ENCODE data around the gene SLC37A1. TPM values are rescaled to one million over a fixed set of nuclear protein-coding genes. Genes with fewer than 3 reads are reported as not detected.

Gene SLC37A1
- total and polyA plus RNA-seq, 9 donors: 2.2 to 6.9 (median 2.9) TPM

GRCh38 chr21:42558368-42558767 is 44.7 kb downstream of the SLC37A1 start:
- WGBS (ENCODE audit: insufficient coverage): 89% methylated on average over 1 of the region's 6 CpGs
- Histone ChIP-seq H3K4me3 (ENCODE audit: low read length) (no peak overlapping the region), H3K27ac (ENCODE audit: low read length) (no peak overlapping the region), H3K27me3 (ENCODE audit: control insufficient read depth, insufficient read depth, low read length) (peaks cover 2% of the 10 kb centered on the region), H3K36me3 (ENCODE audit: control insufficient read depth, insufficient read depth, low read length) (peaks cover 12% of the 10 kb centered on the region), H3K4me1 (ENCODE audit: control insufficient read depth, insufficient read depth, low read length) (no peaks in the 10 kb centered on the region), H3K9me3 (replicated peaks; ENCODE audit: control insufficient read depth, low read depth, low read length) (no peaks in the 10 kb centered on the region)
- no peak for DNase-seq

DNA sequence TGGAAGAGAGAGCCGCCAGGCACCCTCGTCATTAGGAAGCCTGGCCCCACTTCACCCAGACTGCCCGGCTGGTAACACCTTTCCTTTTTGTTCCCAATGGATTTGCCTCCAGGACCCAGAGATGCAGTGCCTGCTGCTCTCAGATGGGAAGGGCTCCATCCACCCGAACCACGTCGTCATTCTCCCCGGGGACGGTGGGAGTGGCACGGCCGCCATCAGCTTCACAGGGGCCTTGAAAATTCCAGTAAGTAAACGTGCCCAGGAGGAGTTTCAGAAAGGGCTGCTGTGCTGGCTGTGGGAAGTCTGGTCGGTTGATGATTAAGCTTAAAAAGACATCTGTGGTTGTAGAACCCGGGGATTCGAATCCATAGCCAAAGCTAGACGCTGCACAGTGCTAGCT is 45.2 kb downstream of the SLC37A1 start:
- WGBS (ENCODE audit: insufficient coverage): 78% methylated on average over 14 of the region's 15 CpGs

GRCh38 chr21:42559326-42559725 is 45.7 kb downstream of the SLC37A1 start:
- WGBS (ENCODE audit: insufficient coverage): 93% methylated on average over 11 of the region's 13 CpGs
- Histone ChIP-seq H3K27me3 (ENCODE audit: control insufficient read depth, insufficient read depth, low read length) (peaks cover 2% of the 10 kb centered on the region), H3K4me3 (ENCODE audit: low read length) (no peak overlapping the region), H3K9me3 (replicated peaks; ENCODE audit: control insufficient read depth, low read depth, low read length) (no peaks in the 10 kb centered on the region), H3K4me1 (ENCODE audit: control insufficient read depth, insufficient read depth, low read length) (no peaks in the 10 kb centered on the region), H3K27ac (ENCODE audit: low read length) (no peak overlapping the region), H3K36me3 (ENCODE audit: control insufficient read depth, insufficient read depth, low read length) (peaks cover 12% of the 10 kb centered on the region)
- no peak for DNase-seq

More for the DNA sequence above, 45.2 kb downstream of the SLC37A1 start:
- no peak for DNase-seq
- Histone ChIP-seq H3K4me3 (ENCODE audit: low read length) (no peak overlapping the region), H3K4me1 (ENCODE audit: control insufficient read depth, insufficient read depth, low read length) (no peaks in the 10 kb centered on the region), H3K27ac (ENCODE audit: low read length) (no peak overlapping the region), H3K27me3 (ENCODE audit: control insufficient read depth, insufficient read depth, low read length) (peaks cover 2% of the 10 kb centered on the region), H3K9me3 (replicated peaks; ENCODE audit: control insufficient read depth, low read depth, low read length) (no peaks in the 10 kb centered on the region), H3K36me3 (ENCODE audit: control insufficient read depth, insufficient read depth, low read length) (peaks cover 12% of the 10 kb centered on the region)

DNA sequence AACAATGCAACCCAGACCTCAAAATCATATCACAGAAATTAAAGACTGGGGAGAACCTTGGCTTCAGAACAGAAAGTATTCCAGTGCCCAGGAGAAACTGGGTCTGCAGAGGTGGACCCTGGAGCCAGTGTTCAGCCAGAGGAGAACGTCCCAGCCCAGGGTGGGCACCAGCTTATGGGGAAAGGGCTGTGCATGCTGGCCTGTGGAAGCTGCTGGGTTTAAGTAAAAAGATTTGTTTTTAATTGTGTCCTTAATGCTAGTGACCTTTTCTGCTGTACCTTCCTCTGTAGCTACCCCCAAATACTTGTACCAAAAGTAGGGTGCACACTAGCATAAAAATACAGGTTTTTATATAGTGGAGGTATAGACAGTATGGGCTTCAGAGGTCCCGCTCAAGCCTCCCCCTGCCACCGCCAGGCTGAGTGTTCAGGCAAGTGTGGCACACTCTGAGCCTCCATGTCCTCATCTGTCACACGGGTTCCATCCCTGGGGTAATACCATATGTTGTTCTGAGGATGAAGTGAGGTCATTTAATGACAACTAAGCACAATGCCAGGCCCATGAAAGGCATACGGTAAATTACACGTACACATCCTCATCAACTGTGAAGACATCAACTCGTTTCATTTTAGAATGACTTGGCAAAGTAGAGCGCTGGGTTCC is 47.0 kb downstream of the SLC37A1 start:
- Histone ChIP-seq H3K27ac (ENCODE audit: low read length) (no peak overlapping the region), H3K9me3 (replicated peaks; ENCODE audit: control insufficient read depth, low read depth, low read length) (no peaks in the 10 kb centered on the region), H3K27me3 (ENCODE audit: control insufficient read depth, insufficient read depth, low read length) (peaks cover 2% of the 10 kb centered on the region), H3K4me1 (ENCODE audit: control insufficient read depth, insufficient read depth, low read length) (no peaks in the 10 kb centered on the region), H3K36me3 (ENCODE audit: control insufficient read depth, insufficient read depth, low read length) (peaks cover 12% of the 10 kb centered on the region), H3K4me3 (ENCODE audit: low read length) (no peak overlapping the region)
- 69% methylated on average over 5 of the region's 8 CpGs for WGBS (ENCODE audit: insufficient coverage)
- DNase-seq: no peak

DNA sequence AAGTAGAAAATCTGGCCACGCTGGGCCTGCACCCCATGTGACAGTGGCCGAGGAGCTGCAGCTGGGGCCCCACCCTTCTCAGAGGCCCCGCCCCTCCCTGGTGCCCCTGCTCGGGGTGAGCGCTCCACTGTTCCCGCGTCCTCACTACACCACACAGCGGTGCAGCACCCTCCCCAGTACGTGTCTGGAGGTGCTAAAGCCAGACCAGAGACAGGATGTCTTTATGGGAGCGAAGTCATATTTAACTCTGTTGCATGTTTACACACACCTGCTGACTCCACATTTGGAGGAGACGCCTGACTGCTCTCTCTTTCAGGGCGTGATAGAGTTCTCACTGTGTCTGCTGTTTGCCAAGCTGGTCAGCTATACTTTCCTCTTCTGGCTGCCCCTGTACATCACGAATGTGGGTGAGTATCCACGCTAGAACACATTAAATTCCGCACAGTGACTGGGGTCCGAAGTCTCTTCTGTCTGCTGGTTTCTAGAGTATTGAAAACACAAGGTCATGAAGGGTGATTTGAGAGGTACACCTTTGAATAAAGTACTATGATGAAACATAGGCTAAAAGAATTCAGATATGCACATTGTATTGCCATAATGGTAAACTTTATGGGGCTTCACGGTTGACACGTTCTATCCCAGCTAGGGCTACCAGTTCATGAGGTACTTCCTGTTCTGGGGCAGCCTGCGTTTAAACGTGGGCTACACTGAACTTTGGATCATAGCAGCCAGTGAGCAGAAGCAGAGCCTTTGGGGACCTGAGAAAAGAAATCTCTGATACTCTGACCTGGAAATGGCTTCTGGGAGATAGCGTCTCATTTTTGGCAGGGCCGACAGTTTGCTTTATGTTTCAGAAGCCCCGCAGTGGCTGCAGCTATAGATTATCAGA is 48.4 kb downstream of the SLC37A1 start:
- no peaks in the 10 kb centered on the region for H3K9me3 ChIP-seq (replicated peaks; ENCODE audit: control insufficient read depth, low read depth, low read length)
- H3K4me3 ChIP-seq (ENCODE audit: low read length): no peak overlapping the region
- H3K27ac ChIP-seq (ENCODE audit: low read length): no peak overlapping the region
- H3K36me3 ChIP-seq (ENCODE audit: control insufficient read depth, insufficient read depth, low read length): peaks cover 7% of the 10 kb centered on the region
- H3K4me1 ChIP-seq (ENCODE audit: control insufficient read depth, insufficient read depth, low read length): no peaks in the 10 kb centered on the region
- peaks cover 2% of the 10 kb centered on the region for H3K27me3 ChIP-seq (ENCODE audit: control insufficient read depth, insufficient read depth, low read length)
- no peak for DNase-seq
- 41% methylated on average over 16 of the region's 23 CpGs for WGBS (ENCODE audit: insufficient coverage)

DNA sequence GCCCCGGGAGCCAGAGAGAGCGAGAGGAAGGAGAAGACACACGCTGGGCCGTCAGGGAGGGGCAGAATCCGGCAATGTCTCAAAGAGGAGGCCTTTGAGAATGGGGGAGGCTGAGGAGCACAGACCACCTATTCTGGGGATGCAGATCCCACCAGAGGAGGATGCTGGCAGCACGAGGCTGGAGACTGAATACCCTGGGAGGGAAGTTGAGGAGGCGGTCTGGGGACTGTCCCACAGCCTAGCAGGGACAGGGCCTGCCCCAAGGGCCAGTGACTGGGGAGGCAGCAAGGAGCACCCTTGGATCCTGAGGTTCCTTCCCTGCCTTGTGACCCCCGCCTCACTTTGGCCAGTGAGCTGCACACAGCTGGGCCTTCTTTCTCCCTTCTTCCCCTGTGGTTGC is 49.2 kb downstream of the SLC37A1 start:
- H3K4me3 ChIP-seq (ENCODE audit: low read length): no peak overlapping the region

DNA sequence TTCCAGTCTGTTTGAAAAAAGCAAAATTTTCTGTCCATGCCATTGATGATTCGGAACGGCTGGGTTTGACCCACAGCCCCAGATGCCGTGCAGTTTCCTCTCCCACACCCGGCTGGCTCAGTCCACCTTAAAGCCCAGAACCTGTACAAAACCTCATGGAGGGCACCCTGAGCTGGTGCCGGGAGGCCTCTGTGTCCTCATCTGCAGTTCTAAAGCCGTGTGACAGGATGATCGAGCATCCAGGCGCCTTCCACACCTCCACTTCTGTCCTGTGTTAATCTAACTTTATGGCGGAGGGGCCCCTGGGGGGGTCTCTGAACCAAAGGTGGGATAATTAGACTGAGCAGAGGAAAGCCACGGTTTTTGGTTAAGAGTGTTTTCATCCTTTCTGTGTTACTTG is 49.6 kb downstream of the SLC37A1 start:
- Histone ChIP-seq H3K9me3 (replicated peaks; ENCODE audit: control insufficient read depth, low read depth, low read length) (no peaks in the 10 kb centered on the region), H3K36me3 (ENCODE audit: control insufficient read depth, insufficient read depth, low read length) (peaks cover 7% of the 10 kb centered on the region), H3K4me1 (ENCODE audit: control insufficient read depth, insufficient read depth, low read length) (no peaks in the 10 kb centered on the region), H3K27ac (ENCODE audit: low read length) (no peak overlapping the region), H3K4me3 (ENCODE audit: low read length) (no peak overlapping the region), H3K27me3 (ENCODE audit: control insufficient read depth, insufficient read depth, low read length) (peaks cover 2% of the 10 kb centered on the region)
- DNase-seq: no peak
- WGBS (ENCODE audit: insufficient coverage): 84% methylated on average over 4 of the region's 10 CpGs

More for the DNA sequence above, 49.2 kb downstream of the SLC37A1 start:
- 64% methylated on average over 8 of the region's 8 CpGs for WGBS (ENCODE audit: insufficient coverage)
- Histone ChIP-seq H3K27me3 (ENCODE audit: control insufficient read depth, insufficient read depth, low read length) (peaks cover 2% of the 10 kb centered on the region), H3K27ac (ENCODE audit: low read length) (no peak overlapping the region), H3K36me3 (ENCODE audit: control insufficient read depth, insufficient read depth, low read length) (peaks cover 7% of the 10 kb centered on the region), H3K4me1 (ENCODE audit: control insufficient read depth, insufficient read depth, low read length) (no peaks in the 10 kb centered on the region), H3K9me3 (replicated peaks; ENCODE audit: control insufficient read depth, low read depth, low read length) (no peaks in the 10 kb centered on the region)
- DNase-seq: no peak

GRCh38 chr21:42563686-42564085 is 50.0 kb downstream of the SLC37A1 start:
- Histone ChIP-seq H3K4me3 (ENCODE audit: low read length) (no peak overlapping the region), H3K4me1 (ENCODE audit: control insufficient read depth, insufficient read depth, low read length) (no peaks in the 10 kb centered on the region), H3K27ac (ENCODE audit: low read length) (no peak overlapping the region), H3K9me3 (replicated peaks; ENCODE audit: control insufficient read depth, low read depth, low read length) (no peaks in the 10 kb centered on the region), H3K36me3 (ENCODE audit: control insufficient read depth, insufficient read depth, low read length) (peaks cover 6% of the 10 kb centered on the region), H3K27me3 (ENCODE audit: control insufficient read depth, insufficient read depth, low read length) (peaks cover 2% of the 10 kb centered on the region)
- 66% methylated on average over 11 of the region's 14 CpGs for WGBS (ENCODE audit: insufficient coverage)
- no peak for DNase-seq

DNA sequence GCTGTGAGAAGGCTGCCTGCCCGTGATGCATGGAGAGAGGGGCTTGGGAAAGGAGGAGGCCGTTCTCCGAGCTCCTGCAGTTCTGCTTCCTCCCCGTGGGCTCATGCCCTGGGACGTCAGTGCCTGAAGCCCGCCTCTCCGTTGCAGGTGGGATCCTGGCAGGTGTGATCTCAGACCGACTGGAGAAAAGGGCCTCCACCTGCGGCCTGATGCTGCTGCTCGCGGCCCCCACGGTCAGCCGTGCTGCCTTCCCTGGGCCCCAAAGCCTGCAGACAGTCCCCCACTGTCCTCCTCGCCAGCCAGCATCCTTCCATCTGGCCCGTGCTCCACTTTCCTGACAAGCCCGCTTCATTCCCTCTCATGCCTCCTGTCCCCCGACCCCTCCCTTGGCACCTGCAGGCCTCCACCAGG is 50.9 kb downstream of the SLC37A1 start:
- DNase-seq: no peak
- H3K4me3 ChIP-seq (ENCODE audit: low read length): no peak overlapping the region
- no peak overlapping the region for H3K27ac ChIP-seq (ENCODE audit: low read length)
- H3K9me3 ChIP-seq (replicated peaks; ENCODE audit: control insufficient read depth, low read depth, low read length): no peaks in the 10 kb centered on the region
- no peaks in the 10 kb centered on the region for H3K4me1 ChIP-seq (ENCODE audit: control insufficient read depth, insufficient read depth, low read length)
- peaks cover 2% of the 10 kb centered on the region for H3K36me3 ChIP-seq (ENCODE audit: control insufficient read depth, insufficient read depth, low read length)
- WGBS (ENCODE audit: insufficient coverage): 80% methylated on average over 17 of the region's 17 CpGs
- H3K27me3 ChIP-seq (ENCODE audit: control insufficient read depth, insufficient read depth, low read length): peaks cover 2% of the 10 kb centered on the region

DNA sequence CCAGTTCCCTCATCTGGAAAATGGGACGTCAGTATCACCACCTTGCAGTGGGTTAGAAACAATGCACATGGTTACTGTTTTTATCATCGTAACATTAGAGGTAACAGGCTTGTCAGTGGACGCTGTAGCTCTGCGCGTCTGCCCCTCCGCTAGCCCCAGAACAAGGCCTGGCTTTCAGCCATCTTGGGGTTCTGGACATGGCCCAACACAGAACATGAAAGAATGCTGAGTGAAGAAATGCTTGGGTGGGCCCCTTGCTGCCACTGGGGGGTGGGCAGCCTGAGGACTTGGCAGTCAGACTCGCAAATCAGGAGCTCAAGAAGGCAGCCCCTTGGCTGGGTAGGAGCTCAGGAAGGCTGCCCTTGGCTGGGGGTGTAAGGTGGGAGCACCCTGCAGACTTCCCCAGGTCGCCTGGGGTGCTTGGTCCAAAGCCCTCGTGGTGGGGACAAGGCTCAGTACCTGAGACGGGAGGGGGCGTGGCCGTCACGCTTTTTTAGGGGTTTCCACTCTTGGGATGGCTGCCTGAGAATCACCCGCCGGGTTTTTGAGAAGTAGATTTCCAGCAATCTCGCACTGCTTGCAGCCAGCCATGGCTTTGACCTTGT is 51.7 kb downstream of the SLC37A1 start:
- H3K4me3 ChIP-seq (ENCODE audit: low read length): no peak overlapping the region
- no peak overlapping the region for H3K27ac ChIP-seq (ENCODE audit: low read length)
- H3K9me3 ChIP-seq (replicated peaks; ENCODE audit: control insufficient read depth, low read depth, low read length): no peaks in the 10 kb centered on the region
- H3K36me3 ChIP-seq (ENCODE audit: control insufficient read depth, insufficient read depth, low read length): peaks cover 2% of the 10 kb centered on the region
- 85% methylated on average over 12 of the region's 16 CpGs for WGBS (ENCODE audit: insufficient coverage)
- H3K4me1 ChIP-seq (ENCODE audit: control insufficient read depth, insufficient read depth, low read length): no peaks in the 10 kb centered on the region
- no peak for DNase-seq
- peaks cover 2% of the 10 kb centered on the region for H3K27me3 ChIP-seq (ENCODE audit: control insufficient read depth, insufficient read depth, low read length)

Measured in muscle of leg (tissue), 11 donors.